Measurements from ENCODE around the gene PIRT. TPM values are rescaled to one million over a fixed set of nuclear protein-coding genes. Genes with fewer than 3 reads are reported as not detected.

Gene PIRT
- total and polyA plus RNA-seq, 11 donors = not detected

GRCh38 chr17:10814075-10814474 lies 23.8 kb downstream of the PIRT start:
- WGBS, 4 donors = 36 to 62% (median 50%) methylated on average over 1 of the region's 1 CpG
- intact Hi-C loops (cut with DNase I) = no loop called here
- Histone ChIP-seq H3K36me3 (no peaks in the 10 kb centered on the region), H3K4me1 (no peaks in the 10 kb centered on the region), H3K27me3 (no peaks in the 10 kb centered on the region), H3K27ac (no peak overlapping the region), H3K4me3 (no peak overlapping the region), H3K9me3 (no peaks in the 10 kb centered on the region)
- no peak for ATAC-seq
- TF ChIP-seq CTCF (IDR thresholded peaks at IDR 0.05) = no peak
- TF ChIP-seq POLR2A (IDR thresholded peaks at IDR 0.05) = no peak
- no peak for DNase-seq

GRCh38 chr17:10812674-10813073 lies 25.2 kb downstream of the PIRT start:
- Histone ChIP-seq H3K4me1 (no peaks in the 10 kb centered on the region), H3K4me3 (no peak overlapping the region), H3K27ac (no peak overlapping the region), H3K9me3 (no peaks in the 10 kb centered on the region), H3K36me3 (no peaks in the 10 kb centered on the region), H3K27me3 (no peaks in the 10 kb centered on the region)
- peak; percentile 35 to 73 (median 69) for DNase-seq
- 46 to 54% (median 48%) methylated on average over 5 of the region's 5 CpGs for WGBS, 4 donors
- peak in 3 of 4 donors; percentile 66 to 81 (median 71) for ATAC-seq
- intact Hi-C loops (cut with DNase I) = no loop called here
- no peak for TF ChIP-seq POLR2A (IDR thresholded peaks at IDR 0.05)
- no peak for TF ChIP-seq CTCF (IDR thresholded peaks at IDR 0.05)

GRCh38 chr17:10809605-10810004 lies 28.3 kb downstream of the PIRT start:
- 80 to 95% (median 94%) methylated on average over 4 of the region's 4 CpGs for WGBS, 4 donors
- no peak for ATAC-seq
- DNase-seq = no peak
- no peaks in the 10 kb centered on the region for H3K36me3 ChIP-seq
- no peak overlapping the region for H3K4me3 ChIP-seq
- no peaks in the 10 kb centered on the region for H3K4me1 ChIP-seq
- no peaks in the 10 kb centered on the region for H3K9me3 ChIP-seq
- TF ChIP-seq CTCF (IDR thresholded peaks at IDR 0.05) = no peak
- TF ChIP-seq POLR2A (IDR thresholded peaks at IDR 0.05) = no peak
- H3K27me3 ChIP-seq = no peaks in the 10 kb centered on the region
- H3K27ac ChIP-seq = no peak overlapping the region
- intact Hi-C loops (cut with DNase I) = loop anchor here in 1 of 10 donors (10.0 kb wide), 1 partner anchor 55 kb away; no protein-coding TSS in a partner anchor

GRCh38 chr17:10807704-10808128 lies 30.2 kb downstream of the PIRT start:
- H3K9me3 ChIP-seq = no peaks in the 10 kb centered on the region
- ATAC-seq (no peak), DNase-seq (no peak)
- TF ChIP-seq POLR2A (IDR thresholded peaks at IDR 0.05) (no peak), CTCF (IDR thresholded peaks at IDR 0.05) (no peak)
- no peaks in the 10 kb centered on the region for H3K4me1 ChIP-seq
- 67 to 78% (median 77%) methylated on average over 7 of the region's 7 CpGs for WGBS, 4 donors
- no peaks in the 10 kb centered on the region for H3K27me3 ChIP-seq
- intact Hi-C loops (cut with DNase I) = loop anchor here in 1 of 10 donors (10.0 kb wide), 1 partner anchor 57 kb away; no protein-coding TSS in a partner anchor
- no peaks in the 10 kb centered on the region for H3K36me3 ChIP-seq
- no peak overlapping the region for H3K27ac ChIP-seq
- no peak overlapping the region for H3K4me3 ChIP-seq

Measured in heart left ventricle (tissue), 16 donors.